Measurements from ENCODE around the gene DOCK10.

The DOCK10 gene

GRCh38 chr2:224776795-224777558, 265.3 kb downstream of the DOCK10 start:
- DNase-seq (ENCODE audit: low spot score): no peak

- no peak for DNase-seq (ENCODE audit: low spot score)
Measured at GRCh38 chr2:224775647-224776046, 266.6 kb downstream of the DOCK10 start.

DNA sequence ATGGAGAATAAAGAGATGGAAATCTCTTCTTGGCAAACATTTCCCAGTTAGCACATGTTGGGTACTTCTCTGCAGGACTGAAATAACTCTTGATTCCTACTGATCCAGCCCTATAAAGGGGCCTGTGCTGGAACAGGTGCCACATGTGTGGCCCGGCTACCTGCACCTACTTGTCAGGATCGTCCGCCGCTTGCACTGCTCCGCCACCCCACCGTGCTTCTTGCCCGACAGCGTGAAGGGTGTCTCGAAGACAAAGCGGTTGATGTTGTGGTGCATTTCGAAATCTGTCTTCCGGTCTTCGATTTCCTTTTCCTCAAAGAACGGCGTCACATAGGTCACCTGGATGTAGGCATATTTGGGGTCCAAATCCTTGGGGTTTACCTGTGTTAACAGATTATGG, 267.5 kb downstream of the DOCK10 start:
- DNase-seq (ENCODE audit: low spot score): no peak

- DNase-seq (ENCODE audit: low spot score): no peak
Measured at GRCh38 chr2:224772494-224772893, 269.8 kb downstream of the DOCK10 start.

DNA sequence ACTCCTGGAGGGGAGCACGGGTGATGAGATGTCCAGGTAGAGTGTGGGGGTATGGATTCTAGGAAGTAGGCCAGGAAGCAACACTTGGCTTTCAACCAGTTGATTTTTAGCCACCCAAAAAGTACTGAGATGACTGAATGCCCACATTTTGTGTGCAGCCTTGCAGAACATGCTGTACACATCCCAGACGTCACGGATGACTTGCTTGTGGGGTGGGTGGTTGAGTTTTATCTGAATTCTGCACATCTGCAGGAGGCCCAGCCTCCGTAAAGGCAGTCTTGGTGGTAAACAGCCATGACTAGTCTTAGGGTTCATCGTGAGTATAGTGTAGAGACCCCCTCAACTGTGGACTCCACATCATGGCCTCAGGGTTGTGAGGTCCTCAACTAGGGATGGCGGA, 272.8 kb downstream of the DOCK10 start:
- DNase-seq (ENCODE audit: low spot score): no peak

GRCh38 chr2:224764565-224765236, 277.6 kb downstream of the DOCK10 start:
- DNase-seq (ENCODE audit: low spot score): no peak

- no peak for DNase-seq (ENCODE audit: low spot score)
Measured at GRCh38 chr2:224757934-224758548, 284.2 kb downstream of the DOCK10 start.

DNA sequence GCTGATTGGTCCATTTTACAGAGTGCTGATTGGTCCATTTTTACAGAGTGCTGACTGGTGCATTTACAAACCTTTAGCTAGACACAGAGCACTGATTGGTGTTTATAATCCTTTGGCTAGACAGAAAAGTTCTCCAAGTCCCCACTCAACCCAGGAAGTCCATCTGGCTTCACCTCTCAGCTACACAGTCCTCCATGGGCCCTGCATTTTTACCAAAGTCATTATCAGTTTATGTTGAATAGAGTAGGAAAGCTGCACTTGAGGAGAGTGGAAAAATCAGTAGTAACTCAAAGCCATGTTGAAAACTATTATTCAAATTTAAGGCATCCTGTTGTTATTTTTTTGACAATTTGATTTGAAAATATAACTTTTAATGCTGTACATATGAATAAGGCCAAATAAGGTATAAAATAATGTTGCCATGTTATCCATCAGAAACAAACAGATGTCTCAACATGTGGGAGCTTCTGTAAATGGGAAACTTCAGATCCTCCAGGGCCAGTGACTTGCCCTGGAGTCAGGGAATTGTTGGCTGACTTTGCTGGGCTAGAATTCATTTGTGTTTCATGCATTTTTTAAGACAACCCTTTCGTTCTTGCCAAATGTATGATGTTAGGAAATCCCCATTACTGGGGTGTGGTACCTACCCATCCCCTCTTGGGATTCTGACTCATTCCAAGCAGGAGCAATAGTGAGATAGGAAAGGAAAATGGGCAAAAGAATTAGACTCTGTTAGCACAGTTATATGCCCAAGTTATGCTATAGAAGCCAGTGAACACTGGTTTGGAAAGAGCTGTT, 288.3 kb downstream of the DOCK10 start:
- DNase-seq (ENCODE audit: low spot score): no peak

DNA sequence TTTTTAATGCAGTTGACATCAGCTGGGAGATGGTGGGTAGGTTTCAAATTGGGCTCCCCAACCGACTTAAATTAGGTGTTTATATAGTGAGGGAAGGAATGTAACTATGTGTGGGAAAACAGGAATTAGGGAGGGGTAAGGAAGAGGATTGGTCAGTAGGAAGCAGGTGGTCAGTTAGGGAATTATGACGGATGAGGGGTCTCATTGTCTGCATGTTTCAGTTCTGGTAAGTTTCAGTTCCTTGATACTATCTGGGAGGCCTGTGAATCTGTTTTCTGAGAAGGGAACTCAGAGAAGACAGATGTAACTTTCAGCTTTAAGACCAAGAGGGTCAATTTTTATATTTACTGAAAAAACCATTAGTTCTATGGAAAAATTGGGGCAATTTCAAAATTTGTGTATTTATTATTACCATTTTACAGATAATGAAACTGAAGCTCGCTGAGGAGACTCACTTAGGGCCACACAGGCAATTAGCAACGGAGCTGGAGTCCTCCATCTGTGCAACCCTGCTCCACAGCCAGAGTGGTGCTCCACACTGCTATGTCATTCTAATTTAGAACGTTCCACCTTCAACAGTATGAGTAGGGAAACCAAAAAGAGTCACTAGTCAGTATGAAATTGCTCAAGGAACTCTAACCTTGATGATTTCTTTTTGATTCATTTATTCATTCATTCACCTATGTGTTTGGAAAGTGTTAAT, 290.1 kb downstream of the DOCK10 start:
- DNase-seq (ENCODE audit: low spot score): no peak

GRCh38 chr2:224749136-224749535, 293.1 kb downstream of the DOCK10 start:
- DNase-seq (ENCODE audit: low spot score): no peak

- DNase-seq (ENCODE audit: low spot score): no peak
Measured at GRCh38 chr2:224747765-224748164, 294.5 kb downstream of the DOCK10 start.

DNA sequence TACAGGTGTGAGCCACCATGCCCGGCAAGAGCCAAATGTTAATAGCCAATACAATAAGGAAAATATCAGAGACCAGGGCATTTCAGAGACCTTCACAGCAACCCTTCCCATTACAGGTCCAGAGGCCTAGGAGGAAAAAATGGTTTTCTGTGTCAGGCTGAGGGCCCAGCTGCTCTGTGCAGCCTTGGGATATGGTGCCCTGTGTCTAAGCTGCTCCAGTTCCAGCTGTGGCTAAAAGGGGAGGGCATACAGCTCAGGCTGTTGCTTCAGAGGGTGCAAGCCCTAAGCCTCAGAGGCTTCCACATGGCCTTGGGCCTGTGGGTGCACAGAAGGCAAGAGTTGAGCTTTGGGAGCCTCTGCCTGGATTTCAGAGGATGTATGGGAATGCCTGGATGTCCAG, 306.0 kb downstream of the DOCK10 start:
- DNase-seq (ENCODE audit: low spot score): no peak

DNA sequence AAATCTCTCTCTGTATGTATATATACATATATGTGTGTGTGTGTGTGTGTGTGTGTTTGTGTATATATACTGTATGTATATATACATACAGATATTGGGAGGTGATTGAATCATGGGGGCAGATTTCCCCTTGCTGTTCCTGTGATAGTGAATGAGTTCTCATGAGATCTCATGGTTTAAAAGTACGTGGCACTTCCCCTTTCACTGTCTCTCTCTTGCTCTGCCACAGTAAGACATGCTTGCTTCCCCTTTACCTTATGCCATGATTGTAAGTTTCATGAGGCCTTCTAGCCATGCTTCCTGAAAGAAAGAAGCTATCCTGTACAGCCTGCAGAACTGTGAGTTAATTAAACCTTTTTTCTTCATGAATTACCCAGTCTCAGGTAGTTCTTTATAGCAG, 307.3 kb downstream of the DOCK10 start:
- no peak for DNase-seq (ENCODE audit: low spot score)

DNA sequence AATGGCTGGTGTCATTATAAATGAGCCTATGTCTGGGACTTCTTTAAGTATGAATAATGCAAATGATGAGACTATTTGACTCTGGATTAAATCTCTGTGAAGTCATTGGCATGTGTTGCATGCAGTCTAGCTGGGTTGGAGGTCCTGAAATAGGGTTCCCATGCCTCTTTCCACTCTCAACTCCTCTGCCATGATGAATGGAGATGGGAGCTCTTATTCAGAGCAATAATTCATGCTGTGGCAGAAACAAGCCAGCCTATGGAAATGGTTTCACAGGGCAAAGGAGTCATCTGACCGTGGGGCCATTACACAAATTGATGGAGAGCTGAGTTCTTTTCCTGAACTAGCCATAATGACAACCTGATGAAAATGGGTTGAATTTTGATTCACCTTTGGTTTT, 310.6 kb downstream of the DOCK10 start:
- no peak for DNase-seq (ENCODE audit: low spot score)

GRCh38 chr2:224729435-224729834, 312.8 kb downstream of the DOCK10 start:
- no peak for DNase-seq (ENCODE audit: low spot score)

DNA sequence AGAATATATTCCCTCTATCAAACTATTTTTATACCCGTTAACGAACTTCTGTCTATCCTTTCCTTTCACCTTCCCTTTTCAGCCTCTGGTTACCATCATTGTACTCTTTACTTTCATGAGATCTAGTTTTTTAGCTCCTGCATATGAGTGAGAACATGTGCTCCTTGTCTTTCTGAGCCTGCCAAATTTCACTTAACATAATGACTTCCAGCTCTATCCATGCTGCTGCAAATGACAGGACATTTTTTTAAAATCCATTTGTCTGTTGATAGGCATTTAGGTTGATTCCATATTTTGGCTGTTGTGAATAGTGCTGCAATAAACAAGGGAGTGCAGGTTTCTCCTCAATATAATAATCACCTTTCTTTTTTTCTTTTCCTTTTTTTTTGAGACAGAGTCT, 317.9 kb downstream of the DOCK10 start:
- DNase-seq (ENCODE audit: low spot score): no peak

DNA sequence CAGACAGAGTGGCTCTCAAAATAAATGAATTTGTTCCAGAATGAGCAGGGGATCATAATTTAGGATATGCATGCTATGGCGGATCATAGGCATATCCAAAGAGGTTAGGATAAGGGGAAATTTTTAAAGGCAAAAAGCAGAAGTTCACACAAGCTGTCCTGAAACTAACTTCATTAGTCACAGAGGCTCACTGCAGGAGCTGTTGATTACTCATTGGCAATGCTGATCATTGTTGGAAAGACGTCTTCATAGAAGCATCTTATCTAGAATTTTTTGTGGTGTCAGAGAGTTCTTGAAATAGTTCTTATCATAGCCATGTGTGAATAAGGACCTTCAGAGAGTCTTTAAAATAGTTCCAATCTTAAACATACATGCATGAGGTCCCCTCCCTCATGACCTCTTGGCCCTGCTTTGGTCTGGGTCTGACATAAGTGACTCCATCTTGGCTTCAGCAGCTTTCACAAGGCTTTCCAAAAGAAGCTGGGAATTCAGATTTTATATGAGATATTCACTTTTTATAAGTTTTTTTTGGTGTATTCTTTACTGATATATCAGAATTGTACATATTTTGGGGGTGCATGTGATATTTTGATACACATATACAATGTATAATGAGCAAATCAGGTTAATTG, 318.6 kb downstream of the DOCK10 start:
- no peak for DNase-seq (ENCODE audit: low spot score)

- DNase-seq (ENCODE audit: low spot score): no peak
Measured at GRCh38 chr2:224722770-224723169, 319.5 kb downstream of the DOCK10 start.

GRCh38 chr2:224722250-224722649, 320.0 kb downstream of the DOCK10 start:
- no peak for DNase-seq (ENCODE audit: low spot score)

DNA sequence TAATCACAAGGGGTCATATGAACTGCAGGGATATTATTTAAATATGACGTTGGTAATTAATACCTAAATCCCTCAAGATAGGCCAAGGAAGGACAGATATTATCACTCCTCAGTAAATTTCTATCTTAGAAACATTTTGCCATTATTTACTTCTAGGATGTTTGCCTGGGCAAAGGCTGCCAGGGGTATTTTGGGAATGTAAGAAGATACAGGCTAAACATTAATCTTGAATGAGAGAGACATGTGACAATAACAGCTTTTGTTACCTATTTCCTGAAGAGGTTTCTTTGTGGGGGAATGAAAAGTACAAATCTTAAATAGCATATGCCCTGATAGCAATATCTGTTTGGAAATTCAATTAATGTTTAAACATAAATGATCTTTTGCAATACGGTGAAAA, 325.3 kb downstream of the DOCK10 start:
- no peak for DNase-seq (ENCODE audit: low spot score)

- no peak for DNase-seq (ENCODE audit: low spot score)
Measured at GRCh38 chr2:224716201-224716600, 326.1 kb downstream of the DOCK10 start, which contains the start of gene CCDC195. CCDC195 (minus strand) TSS chr2:224716365; CDS start chr2:224716365, 0 bp downstream.
